Germinal center (tissue), 1 donor: ENCODE measurements around the gene LHX1.

Experiments used
- DNase-seq: peaks from one replicate; pipeline ENCODE4 v3.0.0; 2012; ENCODE audit warnings: mixed read lengths, low spot score

The LHX1 gene

GRCh38 chr17:36972186-36972700 lies 35.0 kb downstream of the LHX1 start:
- DNase-seq: no peak

- DNase-seq: no peak
These were observed 35.6 kb downstream of the LHX1 start for GRCh38 chr17:36972905-36973304.

GRCh38 chr17:36975922-36976515 lies 38.7 kb downstream of the LHX1 start:
- DNase-seq: no peak

- DNase-seq: no peak
These were observed 39.8 kb downstream of the LHX1 start for GRCh38 chr17:36977066-36977465.

- DNase-seq: no peak
These were observed 40.3 kb downstream of the LHX1 start for GRCh38 chr17:36977568-36977967.

GRCh38 chr17:36978810-36979564 lies 41.7 kb downstream of the LHX1 start:
- DNase-seq: peak; percentile 28

- DNase-seq: no peak
These were observed 42.3 kb downstream of the LHX1 start for GRCh38 chr17:36979565-36979941.

- no peak for DNase-seq
These were observed 43.0 kb downstream of the LHX1 start for GRCh38 chr17:36980280-36980761.

- DNase-seq: no peak
These were observed 46.3 kb downstream of the LHX1 start for GRCh38 chr17:36983618-36984017.

- DNase-seq: no peak
These were observed 51.9 kb downstream of the LHX1 start for GRCh38 chr17:36989173-36989572.

- DNase-seq: no peak
These were observed 55.4 kb downstream of the LHX1 start for GRCh38 chr17:36992701-36993100.

- no peak for DNase-seq
These were observed 56.0 kb downstream of the LHX1 start for GRCh38 chr17:36993227-36993626.
